Measurements from ENCODE around the gene IL15. TPM values are rescaled to one million over a fixed set of nuclear protein-coding genes. Genes with fewer than 3 reads are reported as not detected.
"Not testable (repeated sequence)": the region's sequence is repeated elsewhere in the genome, so short reads cannot be mapped to it uniquely, and the experiment has no call there.

Gene IL15
- total RNA-seq, 1 donor from 2014 or later, result 2.7 TPM

DNA sequence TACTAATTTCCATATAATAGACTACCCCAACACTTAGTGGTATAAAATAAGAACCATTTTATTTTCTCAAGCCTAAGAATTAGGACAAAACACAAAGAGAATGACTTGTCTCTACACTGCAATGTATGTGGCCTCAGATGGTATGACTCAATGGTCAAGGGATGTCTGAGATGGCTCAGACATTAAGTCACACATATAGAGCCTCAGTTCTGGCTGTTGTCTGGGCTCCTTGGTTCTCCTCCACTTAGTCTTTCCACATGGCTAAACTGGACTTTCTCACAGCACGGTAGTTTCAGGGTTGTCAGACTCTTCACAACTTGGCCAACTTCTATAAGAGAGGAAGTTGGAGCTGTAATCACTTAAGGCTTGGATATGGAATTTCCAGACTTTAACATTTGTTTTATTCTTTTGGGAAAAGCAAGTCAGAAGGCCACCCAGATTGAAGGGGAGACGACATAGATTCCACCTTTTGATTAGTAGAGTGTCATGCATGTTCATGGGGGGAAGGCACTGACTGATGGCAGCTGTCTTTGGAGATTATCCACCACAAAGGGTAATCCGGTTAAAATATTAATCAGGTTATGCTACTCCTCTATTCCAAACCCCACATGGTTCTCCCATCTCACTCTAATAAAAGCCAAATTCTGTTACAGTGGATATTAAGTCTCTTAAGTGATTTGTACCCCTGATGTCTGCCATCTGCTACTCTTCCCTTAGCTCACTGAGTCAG lies 9.4 kb downstream of the IL15 start:
- DNase-seq (ENCODE audit: low spot score) (no peak), ATAC-seq (no peak)

- ATAC-seq (no peak), DNase-seq (ENCODE audit: low spot score) (no peak)
These were observed 10.6 kb downstream of the IL15 start for GRCh38 chr4:141646969-141647368.

- DNase-seq (ENCODE audit: low spot score) (no peak), ATAC-seq (no peak)
These were observed 11.6 kb downstream of the IL15 start for GRCh38 chr4:141647966-141648365.

DNA sequence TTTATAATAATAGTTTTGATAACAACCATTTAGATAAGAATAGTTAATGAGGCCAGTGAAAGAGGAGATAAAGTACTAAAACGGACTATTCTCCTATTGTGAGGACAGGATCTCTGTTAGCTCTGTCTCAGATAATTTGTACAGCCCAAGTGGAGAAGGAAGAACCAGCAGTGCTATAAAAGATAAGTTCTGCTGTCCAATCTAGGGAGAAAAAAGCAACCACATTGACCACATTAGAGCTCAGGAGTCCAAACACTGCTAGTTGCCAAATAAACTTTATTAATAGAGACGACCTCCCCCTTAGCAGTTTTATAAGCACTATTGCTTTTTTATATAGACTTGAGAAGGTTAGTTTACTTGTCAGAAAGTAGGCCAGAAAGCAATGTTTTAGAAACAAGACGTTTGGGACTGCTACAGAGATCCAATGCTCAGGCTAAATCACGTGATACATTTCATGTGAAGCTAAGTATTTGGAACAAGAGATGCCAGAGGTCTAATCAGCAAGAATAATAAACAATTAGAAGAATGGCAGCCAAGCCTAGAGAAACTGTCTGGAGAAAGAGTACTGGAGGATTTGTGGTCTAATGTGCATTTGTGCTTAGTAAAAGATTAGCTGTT lies 15.9 kb downstream of the IL15 start:
- peak; percentile 19 for ATAC-seq
- DNase-seq (ENCODE audit: low spot score), result no peak

DNA sequence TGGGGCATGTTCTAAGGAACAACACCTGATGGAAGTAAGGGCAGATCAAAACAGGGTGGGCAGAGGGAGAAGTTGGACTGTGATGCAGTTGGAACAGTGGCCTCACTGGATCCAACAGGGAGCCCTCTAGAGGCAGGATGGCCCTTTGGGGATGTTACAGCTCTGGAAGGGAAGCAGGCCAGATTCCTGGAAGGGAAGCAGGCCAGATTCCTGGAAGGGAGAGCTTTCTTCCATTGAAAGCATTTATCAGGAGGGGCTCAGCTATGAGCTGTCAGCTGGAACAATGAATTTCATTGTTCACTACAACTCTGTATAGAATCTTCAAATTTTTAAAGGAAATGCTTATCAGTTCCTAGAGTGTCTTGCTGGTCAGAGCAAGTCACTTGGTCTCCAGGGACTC lies 17.7 kb downstream of the IL15 start:
- DNase-seq (ENCODE audit: low spot score) (peak; percentile 51), ATAC-seq (peak; percentile 95)

DNA sequence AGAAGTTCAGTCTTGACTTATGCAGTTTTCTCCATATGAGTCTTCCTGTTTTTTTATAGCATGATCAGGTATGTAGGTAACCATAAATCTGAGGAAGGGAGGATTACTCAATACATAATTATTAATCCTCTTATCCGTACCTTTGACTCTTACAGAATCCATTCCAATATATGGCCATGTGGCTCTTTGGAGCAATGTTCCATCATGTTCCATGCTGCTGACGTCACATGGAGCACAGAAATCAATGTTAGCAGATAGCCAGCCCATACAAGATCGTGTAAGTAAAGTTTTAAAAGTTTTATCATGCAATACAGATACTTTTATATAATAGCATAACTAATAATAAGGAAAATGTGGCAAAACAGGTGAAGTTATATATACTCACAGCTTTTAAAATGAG lies 19.6 kb downstream of the IL15 start:
- ATAC-seq (no peak), DNase-seq (ENCODE audit: low spot score) (no peak)

- ATAC-seq, result peak; percentile 44
- no peak for DNase-seq (ENCODE audit: low spot score)
These were observed 21.3 kb downstream of the IL15 start for GRCh38 chr4:141657550-141658250.

- no peak for ATAC-seq
These were observed 21.9 kb downstream of the IL15 start for GRCh38 chr4:141658309-141658708.

DNA sequence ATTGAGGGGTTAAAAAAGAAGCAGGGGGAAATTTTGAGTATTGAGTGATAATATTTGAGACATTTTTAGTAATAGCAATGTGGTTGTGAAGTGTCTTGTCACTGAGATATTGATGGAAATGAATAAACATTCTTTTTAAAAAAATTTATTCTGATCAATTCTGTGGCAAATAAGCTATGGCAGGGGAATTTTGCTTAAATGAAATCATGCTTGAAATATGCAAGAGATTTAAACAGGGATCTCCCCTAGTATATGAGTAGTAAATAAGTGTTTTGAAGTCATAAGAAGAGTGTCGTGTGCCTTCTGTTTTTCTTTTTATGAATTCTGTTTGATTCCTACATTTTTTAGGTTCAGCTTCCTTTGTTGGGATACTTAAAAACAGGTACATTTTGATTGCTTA lies 23.2 kb downstream of the IL15 start:
- DNase-seq (ENCODE audit: low spot score) (no peak), ATAC-seq (no peak)

More at GRCh38 chr4:141658309-141658708, 21.9 kb downstream of the IL15 start:
- DNase-seq (ENCODE audit: low spot score), result no peak

GRCh38 chr4:141660880-141661279 lies 24.5 kb downstream of the IL15 start:
- ATAC-seq (no peak), DNase-seq (ENCODE audit: low spot score) (no peak)

DNA sequence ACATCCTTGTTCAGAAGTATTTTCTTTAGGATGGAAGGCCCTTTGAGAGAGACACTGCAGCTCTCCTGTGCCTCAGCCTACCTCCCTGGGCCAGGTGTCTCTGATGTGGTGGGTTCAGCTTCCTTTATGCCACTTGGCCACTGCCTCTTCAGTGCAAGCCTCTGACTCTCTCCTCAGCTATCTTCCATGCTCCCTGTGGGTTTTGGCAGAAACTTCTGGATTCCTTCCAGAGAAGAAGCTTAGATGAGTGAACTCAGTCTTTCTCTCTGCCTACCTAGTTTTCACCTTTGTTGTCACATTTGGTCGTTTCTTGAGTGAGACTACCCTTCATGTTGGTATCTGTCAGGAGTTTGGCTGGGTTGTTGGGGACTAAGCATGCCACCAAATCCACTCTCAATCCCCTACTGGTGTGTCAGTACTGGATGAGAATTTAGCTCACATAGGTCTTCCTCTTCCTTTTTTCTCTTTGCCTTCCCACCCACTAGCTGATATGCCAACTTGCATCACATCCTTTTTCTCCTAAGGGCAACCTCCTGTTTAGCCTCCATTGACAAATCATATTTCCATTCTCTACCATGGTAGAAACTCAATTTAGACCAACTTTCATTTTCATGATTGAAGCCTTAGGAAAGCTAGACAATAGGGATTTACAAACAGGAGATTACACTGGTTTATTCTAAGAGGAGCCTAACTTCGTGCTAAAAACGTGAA lies 32.0 kb downstream of the IL15 start:
- no peak for DNase-seq (ENCODE audit: low spot score)
- no peak for ATAC-seq

DNA sequence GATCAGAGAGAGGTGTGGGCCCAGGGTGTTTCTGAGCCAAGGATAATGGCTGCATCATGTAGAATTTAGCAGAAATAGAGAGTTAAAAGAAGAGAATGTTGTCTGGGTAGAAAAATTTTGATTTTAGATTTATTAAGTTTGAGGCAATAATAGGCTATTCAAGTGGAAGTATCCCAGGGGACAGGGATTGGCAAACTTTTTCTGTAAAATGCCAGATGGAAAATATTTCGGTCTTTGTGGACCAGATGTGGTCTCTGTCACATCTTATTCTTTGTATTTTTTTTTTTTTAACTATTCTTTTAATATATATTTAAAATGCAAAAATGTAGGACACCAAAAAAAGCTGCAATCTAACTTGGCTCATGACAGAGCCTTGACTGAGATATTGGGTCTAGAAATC lies 33.1 kb downstream of the IL15 start:
- no peak for ATAC-seq

DNA sequence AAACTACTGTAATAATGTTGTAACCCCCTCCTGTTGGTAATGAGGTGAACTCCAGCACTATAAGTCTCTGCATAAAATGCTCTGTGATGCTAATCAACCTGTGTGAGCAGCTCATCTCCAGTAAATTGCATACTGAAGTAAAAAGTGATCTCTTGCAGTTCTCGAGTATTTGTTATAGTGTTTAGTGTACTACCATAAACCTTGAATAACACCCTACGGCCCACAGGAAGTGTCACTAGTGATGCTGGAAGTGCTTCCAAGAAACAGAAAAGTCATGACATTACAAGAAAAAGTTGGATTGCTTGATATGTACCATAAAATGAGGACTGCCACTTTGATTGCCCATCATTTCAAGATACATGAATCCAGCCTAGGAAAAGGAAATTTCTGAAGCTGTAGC lies 39.0 kb downstream of the IL15 start:
- ATAC-seq (no peak), DNase-seq (ENCODE audit: low spot score) (no peak)

More for the DNA sequence above, 33.1 kb downstream of the IL15 start:
- DNase-seq (ENCODE audit: low spot score), result no peak

DNA sequence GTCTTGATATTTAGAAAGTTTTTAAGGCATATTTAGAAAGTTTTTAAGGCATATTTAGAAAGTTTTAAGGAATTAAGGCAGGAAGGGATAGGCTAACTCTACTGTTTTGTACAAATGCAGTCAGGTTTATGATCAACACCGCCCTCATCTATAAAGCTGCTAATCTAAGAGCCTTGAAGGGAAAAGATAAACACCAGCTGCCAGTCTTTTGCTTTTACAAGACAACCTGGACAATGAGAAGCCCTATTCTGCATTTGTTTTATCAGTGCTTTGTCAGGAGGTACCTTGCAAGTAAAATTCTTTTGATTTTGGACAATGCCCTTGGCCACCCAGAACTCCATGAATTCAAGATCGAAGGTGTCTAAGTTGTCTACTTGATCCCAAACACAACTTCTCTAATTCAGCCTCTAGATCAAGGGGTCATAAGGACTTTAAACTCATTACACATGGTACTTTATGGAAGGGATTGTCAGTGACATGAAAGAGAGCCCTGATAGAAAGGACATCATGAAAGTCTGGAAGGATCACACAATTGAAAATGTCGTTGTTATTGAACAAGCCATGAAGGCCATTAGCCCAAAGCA lies 39.8 kb downstream of the IL15 start:
- ATAC-seq, result no peak
- DNase-seq (ENCODE audit: low spot score), result no peak

- DNase-seq (ENCODE audit: low spot score) (no peak), ATAC-seq (no peak)
These were observed 43.7 kb downstream of the IL15 start for GRCh38 chr4:141680060-141680459.

DNA sequence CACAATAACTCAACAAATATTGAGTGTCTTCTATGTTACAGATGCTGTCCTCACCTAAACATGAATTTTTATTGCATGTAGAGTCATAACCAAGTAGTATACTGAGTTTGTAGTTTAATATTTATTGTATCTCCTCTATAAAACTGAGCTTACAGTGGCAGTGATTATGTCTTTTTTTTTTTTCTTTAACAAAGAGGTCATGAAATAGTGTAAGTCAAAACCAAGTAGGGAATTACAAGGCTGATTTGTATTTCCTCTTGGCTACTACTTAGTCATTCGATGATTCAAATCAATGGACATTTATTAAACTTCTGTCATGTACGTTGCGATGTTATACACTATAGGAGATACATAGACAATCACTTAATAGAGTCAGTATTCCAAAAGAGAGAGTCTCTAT lies 48.4 kb downstream of the IL15 start:
- no peak for ATAC-seq

DNA sequence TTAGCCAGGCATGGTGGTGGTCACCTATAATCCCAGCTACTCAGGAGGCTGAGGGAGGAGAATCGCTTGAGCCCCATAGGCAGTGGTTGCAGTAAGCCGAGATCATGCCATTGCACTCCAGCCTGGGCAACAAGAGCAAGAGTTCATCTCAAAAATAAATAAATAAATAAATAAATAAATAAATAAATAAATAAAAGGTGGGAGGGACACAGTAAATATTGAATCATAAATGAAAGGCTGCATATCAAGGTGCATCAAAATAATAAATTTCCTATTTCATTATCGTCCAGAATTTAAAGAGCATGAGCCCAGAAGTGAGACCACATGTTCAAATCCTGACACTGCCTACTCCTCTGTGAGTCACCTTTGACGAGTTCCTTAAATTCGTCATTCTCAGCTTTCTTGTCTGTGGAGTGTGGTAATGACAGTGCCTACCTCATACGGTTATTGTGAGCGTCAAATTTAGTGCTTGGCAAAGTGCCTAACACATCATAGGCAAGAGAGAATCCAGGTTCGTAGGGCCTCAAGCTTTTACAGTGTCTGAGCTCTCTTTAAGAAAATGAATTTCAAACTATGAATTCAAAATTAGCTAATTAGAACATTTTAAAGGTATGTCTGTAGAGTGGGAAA lies 49.9 kb downstream of the IL15 start:
- ATAC-seq, result no peak
- DNase-seq (ENCODE audit: low spot score), result no peak

More for the DNA sequence above, 48.4 kb downstream of the IL15 start:
- no peak for DNase-seq (ENCODE audit: low spot score)

GRCh38 chr4:141686879-141687278 lies 50.5 kb downstream of the IL15 start:
- no peak for ATAC-seq
- DNase-seq (ENCODE audit: low spot score), result no peak

DNA sequence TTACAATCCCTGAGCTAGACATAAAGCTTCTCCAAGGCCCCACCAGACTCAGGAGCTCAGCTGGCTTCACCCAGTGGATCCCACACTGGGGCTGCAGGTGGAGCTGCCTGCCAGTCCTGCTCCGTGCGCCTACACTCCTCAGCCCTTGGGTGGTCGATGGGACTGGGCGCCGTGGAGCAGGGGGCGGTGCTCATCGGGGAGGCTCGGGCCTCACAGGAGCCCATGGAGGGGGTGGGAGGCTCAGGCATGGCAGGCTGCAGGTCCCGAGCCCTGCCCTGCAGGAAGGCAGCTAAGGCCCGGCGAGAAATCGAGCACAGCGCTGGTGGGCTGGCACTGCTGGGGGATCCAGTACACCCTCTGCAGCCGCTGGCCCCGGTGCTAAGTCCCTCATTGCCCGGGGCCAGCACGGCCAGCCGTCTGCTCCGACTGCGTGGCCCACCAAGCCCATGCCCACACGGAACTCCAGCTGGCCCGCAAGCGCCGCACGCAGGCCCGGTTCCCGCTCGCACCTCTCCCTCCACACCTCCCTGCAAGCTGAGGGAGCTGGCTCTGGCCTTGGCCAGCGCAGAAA lies 53.4 kb downstream of the IL15 start:
- ATAC-seq; DNase-seq (ENCODE audit: low spot score): not testable (repeated sequence)

- not testable (repeated sequence) for DNase-seq (ENCODE audit: low spot score)
- ATAC-seq, result peak; percentile 44
These were observed 54.9 kb downstream of the IL15 start for GRCh38 chr4:141691247-141691646.
